Umbilical cord (tissue), 2 donors: ENCODE data around the gene SNRPA1. TPM values are rescaled to one million over a fixed set of nuclear protein-coding genes. Genes with fewer than 3 reads are reported as not detected.

Source experiments
- DNase-seq: peaks from one replicate; pipeline ENCODE4 v3.0.0-alpha.2; 2015; ENCODE audit warnings: low spot score
- total RNA-seq: library from RNA; depleted of rRNA; stranded (reverse); fragments of >200 nt; gene quantifications from one replicate; pipeline ENCODE4 v1.2.3, GENCODE V29; 2014; ENCODE audit warnings: low replicate concordance; ENCODE audit not compliant: insufficient read depth

The SNRPA1 gene
- total RNA-seq, 1 donor from 2014 or later, result 11.1 TPM

DNA sequence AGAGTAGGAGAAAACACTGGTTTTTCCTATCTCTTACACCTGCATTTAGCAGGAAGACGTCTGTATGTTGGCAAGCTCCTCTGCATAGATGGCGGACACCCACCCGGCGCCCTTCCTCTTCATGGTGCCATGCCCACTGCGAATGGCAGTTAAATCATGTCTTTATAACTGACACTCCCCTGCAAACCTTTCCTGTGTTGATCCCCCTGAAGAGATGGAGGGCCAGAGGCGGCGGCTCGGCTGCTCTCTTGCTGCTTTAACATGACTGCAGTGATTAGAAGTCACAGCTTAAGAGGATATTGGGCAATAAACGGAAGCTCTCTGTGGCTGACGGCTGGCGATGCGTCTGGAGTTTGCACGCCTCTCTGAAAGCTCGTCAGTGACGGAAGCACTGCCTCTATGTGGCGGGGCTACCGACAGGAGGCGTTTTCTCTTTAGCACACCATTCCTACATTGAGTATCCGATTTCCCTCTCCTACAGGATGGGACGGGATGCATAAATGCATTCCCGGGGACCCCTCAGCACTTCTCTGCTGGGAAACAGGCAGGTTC lies 25.5 kb upstream of the SNRPA1 start:
- DNase-seq, result peak; percentile 72

DNA sequence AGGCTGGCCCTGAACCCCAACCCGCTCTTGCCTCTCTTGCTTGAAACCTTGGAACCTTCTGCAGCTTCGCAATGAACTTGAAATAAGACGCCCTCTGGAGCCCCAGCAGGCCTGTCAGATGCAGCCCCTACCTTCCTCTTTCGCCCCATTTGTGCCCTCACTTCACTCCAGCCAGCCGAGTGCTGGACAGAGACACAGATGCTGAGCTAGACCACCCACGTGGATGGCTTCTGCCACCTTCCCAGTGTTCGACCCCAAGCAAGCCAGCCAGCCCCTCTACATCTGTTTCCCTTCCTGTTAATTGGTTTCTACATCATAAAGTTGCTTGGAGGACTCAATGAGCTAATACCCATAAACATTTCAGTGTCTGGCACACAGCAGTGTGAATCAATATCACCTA lies 23.8 kb upstream of the SNRPA1 start:
- no peak for DNase-seq

DNA sequence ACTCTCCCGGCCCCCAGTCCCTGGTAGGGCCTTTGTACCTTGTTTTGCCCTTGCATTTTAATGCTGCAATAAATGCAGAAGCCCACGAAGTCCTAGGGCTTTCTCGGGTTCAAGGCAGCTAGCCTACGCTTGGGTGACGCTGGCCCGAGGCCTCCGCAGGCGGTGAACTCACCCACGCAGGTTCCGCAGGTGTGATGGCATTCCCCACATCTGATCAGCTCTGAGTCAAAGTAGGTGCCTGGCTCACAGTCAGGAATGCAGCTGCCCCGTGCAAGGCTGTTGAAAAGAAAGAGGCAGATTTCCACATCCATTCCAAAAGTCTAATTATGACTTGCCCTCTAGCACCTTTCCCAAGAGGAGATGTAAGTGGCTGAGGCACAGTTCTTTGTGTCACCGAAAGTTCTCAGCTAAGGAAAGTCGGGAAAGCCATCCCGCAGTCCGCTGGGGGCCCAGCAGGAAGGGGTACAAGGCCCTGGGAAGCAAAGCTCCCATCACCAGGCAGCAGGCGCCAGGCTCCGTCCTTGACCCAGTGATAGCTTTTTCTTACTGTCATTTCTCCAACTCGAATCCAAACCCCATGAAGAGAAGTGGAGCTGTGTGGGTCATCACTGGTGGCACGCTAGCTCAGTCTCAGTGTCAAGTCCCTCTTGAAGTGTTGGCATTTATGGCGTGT lies 23.2 kb upstream of the SNRPA1 start:
- no peak for DNase-seq

DNA sequence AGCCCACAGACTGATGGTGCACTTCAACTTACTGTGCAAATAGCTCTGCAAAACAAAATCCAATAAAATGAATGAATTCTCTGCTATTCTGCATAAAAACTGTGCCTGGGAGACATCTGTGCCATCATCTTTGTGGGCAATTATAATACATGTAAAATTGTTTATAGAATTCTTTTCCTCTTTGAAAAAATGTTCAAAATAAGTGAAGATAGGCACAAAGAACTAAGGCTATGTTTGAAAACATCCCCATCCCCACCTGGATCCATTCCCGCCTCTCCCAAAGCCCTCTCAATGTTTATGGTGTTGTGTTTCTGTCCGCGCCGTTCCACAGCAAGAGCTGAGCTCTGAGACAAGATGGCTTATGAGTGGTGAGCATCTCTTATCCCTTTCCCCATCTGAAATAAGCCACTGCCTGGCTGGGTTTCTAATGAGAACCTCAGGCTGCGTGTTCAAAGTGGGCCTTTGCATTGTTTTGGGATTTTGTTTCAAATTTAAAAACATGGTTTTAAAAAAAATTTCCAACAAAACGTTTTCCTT lies 22.4 kb upstream of the SNRPA1 start:
- DNase-seq, result no peak

DNA sequence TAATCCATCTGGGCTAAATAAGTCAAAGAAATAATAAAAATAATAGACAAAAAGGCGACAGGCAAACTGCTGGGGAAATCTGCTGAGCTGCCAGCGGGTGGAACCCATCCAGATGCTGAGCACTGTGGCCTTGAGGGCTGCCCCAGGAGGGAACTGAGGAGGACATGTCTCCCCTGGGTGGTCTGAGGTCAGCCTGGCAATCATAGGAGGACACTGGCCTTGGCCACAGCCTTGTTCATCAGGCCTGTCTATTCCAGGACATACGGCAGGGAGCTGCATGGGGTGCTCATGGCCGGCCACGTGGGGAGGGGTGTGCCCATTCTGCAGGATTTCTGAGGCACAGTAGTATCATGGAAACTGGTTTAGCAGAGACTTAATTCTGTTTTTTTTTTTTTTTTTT lies 21.5 kb upstream of the SNRPA1 start:
- no peak for DNase-seq

DNA sequence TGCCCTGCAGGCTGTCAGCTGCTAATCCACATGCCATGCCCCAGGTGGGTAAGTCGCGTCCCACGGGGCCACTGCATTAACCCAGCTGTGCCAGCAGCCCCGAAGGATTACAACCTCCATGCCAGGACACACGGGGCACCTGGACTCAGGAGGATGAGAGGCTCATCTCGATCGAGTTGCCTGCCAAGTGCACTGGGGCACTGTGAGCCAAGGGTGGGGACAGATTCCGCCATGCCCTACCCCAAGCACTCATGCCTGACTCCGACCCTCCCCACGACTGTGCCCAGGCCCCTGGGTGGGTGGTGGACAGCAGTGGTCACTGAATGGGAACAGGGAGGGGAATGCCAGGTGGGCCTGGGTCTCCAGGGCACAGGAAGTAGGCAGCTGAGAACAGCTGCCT lies 20.7 kb upstream of the SNRPA1 start:
- DNase-seq, result no peak

DNA sequence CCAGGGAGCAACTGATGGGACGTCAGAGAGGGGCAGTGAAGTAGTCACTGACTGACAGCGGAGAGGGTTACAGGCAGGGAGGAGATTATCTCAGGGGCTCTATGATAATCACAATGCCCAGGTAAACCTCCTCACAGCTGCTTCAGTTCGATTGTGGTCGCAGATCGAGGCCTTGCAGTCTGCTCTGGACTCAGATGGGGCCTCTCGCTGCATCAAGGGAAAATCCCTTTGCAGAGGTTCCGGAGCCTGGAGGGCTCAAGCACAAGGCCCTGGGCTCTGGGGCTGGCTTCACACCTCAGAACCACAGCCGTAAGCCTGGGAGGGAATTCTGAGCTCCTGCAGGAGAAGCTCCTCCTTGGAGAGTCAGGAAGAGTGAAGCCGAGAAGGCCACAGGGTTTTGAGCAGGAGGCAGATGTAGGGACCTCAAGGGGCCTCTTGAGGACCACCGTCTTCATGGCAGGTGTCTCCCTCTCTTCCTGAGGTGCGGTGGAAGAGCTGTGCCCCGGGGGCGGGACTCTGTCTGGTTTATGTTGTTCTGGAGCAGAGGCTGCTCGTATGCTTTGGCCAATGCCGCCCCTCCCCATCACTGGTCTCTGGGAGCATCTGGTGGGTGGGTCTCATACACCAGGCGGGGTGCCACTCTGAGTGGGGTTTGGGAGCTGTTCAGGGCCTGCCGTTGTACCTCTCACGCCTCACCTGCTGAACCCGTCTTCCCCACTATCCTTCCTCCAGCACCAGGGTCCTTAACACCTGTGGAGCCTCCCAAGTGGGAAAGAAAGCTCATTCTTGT lies 19.5 kb upstream of the SNRPA1 start:
- no peak for DNase-seq

DNA sequence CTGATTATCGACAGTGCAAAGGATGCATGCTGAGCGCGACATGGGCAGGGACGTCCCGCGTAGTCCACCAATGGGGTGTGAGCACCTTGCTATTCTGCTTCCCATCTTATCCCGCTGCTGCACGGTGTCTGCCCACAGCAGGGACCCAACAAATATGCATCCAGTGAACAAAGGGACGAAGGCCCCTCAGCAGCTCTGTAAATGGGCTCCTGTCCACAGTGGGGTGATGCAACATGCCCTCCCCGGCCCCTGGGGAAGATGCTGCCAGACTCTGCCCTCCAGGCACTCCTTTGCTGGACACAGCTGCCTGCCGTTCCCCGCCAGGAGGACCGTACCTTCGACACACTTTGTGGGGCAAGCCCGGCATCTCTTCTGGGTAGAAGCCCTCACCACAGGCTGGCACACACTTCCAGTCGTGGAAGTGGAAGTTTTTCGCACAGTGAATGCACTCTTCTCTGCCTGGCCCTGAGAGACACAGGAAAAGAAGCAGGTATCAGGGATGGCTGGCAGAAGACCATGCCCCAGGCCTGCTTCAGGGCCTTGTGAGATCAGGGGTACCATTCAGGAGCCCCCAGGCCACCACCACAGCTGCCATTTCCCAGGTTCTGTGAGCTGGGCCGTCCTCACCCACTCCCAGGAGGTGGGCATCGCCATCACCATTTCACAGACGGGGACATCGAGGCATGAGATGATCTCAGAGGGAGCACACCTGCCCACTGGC lies 18.2 kb upstream of the SNRPA1 start:
- no peak for DNase-seq

DNA sequence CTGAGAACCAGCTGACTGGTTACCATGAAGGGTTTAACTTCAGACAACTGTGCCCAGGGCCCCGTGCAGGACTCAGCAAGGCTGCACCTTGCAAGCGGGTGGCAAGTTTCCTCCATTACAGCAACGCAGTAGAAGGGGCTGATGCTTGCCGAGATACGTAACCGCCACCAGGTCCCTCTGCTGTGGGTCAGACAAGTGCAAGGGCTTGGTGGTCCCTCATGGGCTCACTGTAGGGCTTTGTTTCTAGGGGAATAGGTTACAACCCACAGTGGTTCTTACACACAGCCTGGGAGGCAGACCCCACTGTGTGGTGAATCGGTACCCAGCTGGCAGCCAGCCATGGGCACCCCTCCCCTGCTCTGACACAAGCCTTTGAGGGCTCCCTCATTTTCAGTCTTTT lies 15.5 kb upstream of the SNRPA1 start:
- DNase-seq, result no peak

DNA sequence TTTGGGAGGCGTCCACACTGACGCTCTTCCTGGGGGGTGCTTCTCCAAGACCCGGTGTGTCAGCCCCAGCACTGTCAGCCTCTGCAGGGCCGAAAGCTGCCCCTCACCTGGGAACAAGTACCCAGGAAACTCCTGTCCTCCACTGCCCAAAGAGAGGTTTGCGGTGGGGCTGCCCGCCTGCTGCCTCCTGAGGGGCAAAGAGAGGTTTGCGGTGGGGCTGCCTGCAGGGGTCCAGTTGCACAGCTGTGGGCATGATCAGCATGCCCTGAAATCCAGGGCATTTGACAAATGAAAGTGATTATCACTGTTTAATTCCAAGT lies 15.1 kb upstream of the SNRPA1 start:
- no peak for DNase-seq

DNA sequence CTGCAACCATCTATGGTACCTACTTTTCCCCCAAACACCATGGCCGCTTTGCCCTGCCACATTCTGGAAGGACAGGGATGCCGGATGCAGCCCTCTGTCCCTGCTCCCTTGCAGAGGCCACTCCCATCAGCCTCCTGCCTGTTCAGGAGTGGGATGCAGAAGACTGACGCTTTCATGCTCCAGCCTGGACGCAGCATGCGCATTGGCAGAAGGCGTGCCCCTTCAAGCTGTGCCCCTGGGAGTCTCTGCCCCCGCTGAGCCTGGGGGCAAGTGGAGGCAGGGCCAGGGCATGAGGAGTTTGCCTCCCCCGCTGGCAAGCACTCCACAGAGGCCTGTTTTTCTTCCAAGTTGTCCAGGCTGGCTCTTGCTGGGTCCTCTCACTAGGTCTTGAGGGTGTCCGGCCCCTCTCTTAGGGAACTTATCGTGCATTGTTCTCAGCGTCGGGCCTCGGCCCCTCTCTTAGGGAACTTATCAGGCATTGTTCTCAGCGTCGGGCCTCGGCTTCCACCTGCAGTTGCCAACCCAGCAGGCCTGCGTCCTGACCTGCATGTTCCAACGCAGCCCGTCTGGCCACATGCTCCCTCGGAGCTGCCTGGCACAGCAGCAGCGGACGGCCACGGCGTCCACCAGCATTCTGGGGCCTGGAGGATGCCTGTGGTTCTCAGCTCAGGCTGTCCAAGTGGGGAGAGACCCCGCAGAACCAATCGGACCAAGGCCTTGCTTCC lies 14.6 kb upstream of the SNRPA1 start:
- no peak for DNase-seq

DNA sequence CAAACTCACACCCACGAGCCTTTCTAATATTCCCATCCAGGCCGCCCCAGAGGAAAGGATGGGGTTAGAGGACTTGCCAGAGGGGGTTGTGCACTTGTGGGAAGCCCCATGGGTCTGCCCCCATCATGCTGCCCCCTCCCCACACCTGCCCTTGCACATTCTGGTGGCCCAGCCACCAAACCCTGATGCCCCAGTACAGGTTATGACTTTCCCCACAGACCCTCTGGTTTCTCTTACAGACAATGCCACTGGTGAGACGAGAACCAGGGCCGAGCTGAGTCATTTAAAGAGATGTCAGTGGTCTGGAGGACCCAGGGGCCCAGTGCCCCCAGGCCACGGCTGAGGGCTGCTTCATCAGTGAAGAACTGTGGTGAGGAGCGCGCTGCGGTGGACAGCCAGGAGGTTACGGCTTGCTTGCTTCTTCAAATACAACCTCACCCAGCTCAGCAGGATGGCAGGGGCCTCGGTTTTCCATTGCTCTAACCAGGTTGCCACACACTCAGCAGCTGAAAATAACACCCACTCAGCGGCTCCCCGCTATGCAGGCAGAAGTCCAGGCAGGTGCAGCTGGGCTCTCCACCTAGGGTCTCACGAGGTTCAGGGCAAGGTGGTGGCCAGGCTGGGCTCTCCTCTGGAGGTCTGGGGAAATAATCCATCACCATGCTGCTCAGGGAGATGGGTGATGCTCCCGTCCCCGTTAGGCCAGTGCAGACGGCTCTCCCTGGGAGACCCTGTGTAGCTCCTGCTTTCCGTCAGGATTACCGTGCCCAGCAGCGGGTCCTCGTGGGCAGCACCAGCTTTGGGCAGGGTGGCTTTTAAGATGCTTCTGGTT lies 13.8 kb upstream of the SNRPA1 start:
- no peak for DNase-seq

DNA sequence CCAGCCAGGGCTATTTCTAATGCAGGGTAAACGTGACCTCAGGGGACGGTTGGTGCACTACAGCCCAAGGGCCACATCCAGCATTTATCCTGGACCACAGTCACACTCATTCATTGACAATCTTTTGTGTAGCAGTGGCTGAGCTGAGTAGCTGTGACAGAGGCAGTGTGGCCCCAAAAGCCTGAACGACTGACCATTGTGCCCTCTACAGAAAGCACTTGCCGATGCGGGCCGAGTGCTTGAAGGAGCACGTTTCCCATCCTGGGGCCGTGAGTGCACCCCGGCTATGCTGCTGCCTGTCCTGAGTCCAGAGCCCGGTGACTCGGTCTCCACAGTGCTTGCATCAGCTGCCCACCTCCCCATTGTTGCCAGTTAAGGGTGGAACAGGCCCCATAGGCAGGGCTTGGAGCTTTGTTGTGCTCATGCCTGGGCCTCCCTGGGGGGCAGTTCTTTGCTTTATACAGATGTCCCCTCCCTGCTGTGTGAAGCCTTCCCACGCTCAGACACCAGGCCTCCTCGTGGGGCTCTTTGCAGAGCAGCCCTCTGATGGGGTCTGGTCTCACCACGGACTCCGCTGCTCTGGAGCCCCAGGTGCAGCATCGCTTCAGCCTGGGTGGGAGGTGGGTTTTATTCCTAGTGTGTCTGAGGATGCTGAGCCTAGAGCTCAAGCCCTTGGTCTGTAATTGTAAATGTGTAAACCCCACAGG lies 13.0 kb upstream of the SNRPA1 start:
- no peak for DNase-seq

DNA sequence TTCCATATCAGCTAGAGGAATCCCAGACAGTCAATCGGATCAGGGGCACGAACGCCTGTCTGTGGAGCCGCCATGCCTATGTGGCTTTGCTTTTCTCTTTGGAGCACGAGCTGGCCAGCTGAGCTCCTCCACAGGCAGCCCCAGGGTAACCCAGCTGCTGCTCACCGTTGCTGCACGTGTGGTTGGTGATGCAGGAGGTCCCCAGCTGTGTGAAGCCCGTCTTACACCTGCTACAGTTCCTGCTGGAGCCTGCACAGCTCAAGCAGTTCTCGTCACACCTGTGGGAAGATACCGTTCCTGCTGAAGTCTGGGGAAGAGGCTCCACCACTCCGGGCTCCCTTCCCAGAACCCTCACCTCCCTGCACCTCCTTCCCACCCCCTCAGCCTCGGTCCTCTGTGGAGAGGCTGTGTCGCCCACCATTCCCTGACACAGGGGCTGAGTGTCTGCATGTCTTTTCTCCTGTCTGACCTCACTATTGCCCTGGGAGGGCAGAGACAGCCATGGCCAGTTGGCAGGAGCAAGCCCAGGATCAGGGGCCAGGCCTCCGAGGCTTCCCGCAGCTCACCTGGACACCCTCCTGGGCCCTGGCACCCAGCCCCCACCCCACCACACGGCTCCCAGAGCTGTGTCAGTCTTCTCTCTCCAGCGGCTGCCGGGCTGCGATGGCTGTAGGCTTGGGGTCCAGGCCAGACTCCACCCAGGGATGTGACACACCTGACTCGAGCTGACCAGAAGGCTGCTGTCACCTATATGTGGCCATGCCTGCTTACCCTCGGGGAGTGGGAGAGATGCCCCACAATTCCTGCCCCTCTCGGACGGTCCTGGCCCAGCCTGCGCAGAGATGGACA lies 12.2 kb upstream of the SNRPA1 start:
- no peak for DNase-seq

DNA sequence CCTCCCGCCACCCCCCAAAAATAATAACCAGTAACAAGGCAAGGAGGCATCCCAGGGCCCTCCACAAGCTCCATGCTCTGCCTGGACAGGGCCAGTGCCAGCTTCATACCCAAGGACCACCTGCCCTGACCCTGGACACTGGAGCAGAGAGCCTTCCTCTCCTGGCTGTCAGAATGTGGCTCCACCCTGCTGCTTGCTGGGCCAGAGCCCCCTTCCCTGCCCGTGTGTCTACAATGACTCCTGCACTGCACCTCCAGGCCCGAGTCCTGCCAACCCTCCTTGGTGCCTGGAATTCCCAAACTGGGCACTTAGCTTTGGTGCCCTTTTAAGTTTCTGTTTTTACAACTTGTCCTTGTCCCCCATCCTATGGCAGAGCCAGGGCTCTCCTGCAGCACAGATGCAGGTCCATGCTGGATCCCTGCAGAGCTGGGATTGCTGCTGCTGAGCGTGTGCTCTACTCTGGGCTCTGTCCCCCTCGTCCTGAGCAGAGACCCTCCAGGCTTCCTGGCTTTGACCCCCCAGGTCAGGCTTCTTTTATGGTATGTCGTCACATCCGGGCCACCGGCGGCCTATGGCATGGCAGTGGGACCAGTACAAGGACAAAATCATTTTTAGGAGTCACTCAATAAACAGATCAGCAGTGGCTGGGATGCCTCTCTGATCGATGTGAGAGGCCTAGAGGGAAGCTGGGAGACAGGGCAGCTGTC lies 11.4 kb upstream of the SNRPA1 start:
- no peak for DNase-seq

DNA sequence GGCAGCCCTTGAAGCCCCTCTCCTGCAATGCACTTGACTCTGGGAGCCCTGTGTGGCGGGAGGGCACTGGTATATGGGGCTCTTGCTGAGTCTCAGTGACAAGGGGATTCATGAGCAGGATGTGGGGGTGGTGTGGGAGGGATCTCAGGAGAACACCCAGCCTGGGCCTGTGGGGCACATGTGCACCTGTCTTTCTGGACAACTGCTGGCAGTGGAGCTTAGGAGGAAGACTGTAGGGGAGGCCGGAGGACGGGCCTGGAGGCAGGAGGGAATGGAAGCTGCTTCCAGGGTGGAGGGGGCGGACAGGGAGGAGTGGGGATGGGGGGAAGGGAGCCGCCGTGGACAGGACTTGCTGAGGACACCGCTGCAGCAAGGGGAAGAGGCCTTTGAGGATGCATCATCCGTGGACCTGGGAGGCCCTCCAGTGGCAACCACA lies 10.8 kb upstream of the SNRPA1 start:
- DNase-seq, result no peak

DNA sequence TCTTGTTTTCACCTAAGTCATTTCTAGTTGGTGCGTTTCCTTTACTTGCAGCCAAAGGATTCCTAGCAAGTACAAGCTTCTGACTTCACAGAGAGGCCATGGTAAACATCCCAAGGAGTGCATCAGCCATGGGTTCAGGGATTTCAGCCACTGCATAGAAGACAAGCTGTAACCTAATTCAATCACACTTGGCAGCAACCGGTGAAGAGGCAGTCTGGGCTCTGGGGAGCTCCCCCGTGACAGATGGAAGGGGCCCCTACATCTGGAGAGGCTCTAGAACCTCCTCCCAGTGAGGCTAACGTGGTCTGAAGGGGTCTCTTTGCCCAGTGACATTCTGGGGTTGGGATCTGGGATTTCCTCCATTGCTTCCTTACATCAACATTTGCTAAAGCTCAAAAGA lies 8.4 kb upstream of the SNRPA1 start:
- DNase-seq, result no peak
